Activated CD8-positive, alpha-beta memory T cell treated with anti-CD3 and anti-CD28 coated beads for 24 hours (primary cell): ENCODE data around the gene MAPKAPK3.
A peak's percentile ranks its signal among the peaks of the same experiment; 100 is the strongest.

Source experiments
- DNase-seq: peaks from one replicate; pipeline ENCODE4 v3.0.0-alpha.2; 2020

MAPKAPK3 gene

DNA sequence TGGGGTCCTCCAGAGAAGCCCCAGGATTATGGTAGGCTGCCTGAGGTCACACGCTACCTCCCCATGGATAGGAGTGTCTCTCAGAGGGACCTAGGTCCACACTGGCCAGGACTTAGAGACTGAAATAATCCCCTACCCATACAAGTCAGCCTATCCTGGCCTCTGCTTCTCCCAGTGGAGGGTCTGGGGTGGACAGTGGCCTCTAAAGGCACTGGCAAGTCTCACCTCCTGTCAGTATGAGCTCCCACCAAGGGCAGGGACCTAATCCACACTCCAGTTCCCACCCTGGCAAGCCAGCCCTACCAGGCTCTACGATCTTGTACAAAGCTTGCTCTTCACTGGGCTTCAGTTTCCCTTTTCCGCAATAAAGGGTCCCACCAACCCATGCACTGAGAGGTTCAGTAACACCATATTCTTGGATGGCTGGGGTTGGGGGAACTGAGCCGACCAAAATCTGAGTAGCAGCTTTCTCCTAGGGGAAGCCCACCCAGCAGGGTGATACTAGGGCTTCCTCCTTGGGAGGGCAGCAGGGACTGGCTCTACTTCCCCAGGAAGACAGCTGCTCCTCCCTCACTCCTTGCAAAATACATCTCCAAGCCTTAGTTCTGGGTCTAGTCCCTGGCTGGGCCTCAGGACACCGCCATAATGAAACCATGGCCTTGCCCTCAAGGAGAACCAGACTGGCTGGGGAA lies 7.7 kb upstream of the MAPKAPK3 start:
- peak; percentile 82 for DNase-seq

DNA sequence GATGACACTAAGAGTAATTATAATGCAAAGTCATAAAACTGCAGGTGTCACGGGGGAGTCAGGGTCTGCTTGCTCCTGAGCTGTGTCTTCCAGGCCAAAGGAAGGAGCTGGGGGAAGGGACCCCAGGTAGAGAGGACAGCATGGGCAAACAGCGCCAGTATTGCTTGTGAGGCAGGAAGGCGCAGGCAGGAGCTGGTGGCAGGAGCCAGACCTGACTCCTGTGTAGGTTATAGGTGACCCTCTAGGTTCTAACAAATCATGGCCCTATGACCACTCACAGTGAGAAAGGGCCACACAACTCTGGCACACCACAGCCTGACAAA lies 7.2 kb upstream of the MAPKAPK3 start:
- DNase-seq = no peak

DNA sequence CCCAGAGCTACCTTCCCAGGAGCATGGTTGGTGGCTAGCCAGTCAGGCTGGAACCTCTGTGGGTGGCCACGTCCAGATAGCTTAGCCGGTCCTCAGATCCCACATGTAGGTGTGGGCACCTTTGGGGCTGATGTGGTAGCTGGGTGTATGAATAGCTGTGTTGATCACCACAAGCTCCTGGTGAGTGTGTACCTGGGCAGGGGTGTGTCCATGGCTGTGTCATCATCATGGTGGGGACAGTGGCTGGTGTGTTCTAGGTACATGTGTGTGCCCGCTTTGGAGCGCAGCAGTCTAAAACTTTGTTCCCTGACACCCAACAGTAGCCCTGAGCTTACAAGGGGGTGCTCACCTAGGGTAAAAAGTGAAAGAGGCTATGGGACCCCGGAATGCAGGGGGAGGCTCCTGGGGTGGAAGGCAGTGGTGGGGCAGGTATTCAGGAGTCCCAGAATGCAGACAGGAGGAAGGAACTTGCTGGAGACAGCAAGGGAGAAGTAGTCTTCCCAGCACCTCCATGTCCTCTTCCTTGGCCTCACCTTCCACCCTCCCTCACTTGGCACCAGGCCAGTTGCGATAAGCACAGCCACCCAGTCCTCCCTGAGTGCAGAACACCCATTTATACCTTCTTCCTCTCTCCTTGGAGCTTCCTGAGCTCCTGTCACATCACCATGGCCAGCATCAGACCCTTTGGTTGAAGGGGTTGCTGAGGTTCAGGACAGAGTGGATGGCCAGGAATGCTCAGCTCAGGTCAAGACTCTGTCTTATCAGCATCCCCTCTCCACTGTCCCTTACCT lies 6.6 kb upstream of the MAPKAPK3 start:
- peak; percentile 87 for DNase-seq

DNA sequence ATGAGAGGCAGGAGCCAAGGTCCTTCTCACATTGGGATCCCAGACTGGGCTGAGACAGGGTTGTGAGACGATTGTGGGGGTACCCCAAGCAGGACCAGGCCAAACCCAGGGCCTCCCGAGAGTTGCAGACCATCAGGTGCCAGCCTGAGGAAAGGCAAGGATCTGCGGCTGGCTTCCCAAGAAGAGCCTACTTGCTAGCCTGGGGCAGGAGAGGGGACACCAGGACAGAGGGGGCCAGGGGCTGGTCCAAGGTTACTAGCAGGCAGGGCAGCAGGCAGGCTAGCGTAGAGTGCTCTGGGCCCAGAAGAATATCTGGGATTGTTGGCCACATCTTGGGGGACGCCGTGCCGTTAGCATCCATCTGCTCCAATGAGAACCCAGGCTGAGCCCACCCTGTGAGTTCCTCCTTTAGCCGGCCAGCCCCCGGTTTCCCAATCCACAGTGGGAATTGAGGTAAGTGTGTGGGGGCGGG lies 5.9 kb upstream of the MAPKAPK3 start:
- no peak for DNase-seq

DNA sequence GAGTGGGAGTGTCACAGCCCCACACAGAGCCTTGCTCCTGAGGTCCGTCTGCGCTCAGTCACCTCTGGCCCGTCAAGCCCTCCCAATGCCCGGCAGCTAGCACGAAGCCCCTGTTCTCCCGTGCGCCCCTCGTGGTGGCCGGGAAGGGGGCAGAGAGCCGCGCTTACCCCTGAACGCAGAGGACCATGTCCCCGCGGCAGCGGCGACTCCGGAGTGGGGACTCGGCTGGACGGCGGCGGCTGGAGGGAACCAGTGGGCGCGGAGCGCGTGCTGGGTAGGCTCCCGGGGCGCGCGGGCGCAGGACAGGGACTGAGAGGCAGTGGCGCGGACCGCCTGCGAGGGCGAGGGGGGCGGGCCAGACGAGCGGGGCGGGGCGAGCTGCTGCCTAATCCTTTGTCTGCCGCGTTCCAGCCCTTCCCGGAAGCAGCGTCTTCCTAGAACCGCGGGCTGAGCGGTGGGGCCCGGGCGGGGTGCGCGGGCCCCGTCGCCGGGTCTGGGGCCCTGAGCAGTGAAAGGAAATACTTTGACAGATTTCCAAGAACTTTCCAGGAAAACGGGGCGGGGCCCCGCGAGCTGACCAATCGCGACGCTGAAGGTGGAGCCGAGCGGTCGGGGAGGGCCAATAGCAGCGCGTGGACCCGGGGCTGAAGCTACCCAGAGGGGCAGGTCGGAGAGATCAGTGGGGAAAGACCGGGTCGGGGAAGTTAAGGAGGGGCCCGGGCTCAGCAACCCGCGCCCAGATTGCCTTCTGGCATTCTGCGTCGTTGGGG lies 5.3 kb upstream of the MAPKAPK3 start, which contains the start of gene CISH:
CISH (minus strand) TSS at position 311 of the 770 bp plus-strand sequence; CDS start at position 187, 124 bp downstream.
- peak; percentile 99 for DNase-seq

DNA sequence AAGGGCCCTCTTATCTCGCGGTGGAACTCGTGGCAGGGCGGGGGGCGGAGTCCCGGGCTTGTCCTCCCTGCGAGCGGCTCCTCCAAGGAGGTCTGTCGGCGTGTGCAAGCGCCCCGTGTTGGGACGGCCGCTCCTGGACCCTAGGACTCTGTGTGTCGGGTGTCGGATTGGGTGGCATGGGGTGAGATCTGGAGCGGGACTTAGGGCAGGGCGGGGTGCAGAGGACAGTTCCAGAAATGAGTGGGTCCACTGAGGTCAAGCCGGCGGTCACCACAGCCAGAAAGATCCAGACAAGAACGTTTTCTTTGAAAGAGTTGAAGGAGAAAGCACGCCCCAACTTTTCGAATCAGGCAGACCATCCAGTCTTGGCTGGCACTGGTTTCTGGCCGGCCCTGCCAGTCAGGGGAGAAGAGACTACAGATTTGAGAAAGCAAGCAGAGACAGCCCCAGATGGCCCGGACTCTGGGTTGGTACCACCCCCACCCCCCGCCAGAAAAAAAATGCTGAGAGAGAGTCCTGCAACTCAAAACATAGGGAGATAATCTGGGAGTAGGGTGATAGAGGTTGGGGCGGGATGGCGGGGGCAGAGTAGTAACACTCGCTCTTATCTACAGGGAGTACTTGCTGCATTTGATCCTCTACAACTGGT lies 4.6 kb upstream of the MAPKAPK3 start:
- no peak for DNase-seq

DNA sequence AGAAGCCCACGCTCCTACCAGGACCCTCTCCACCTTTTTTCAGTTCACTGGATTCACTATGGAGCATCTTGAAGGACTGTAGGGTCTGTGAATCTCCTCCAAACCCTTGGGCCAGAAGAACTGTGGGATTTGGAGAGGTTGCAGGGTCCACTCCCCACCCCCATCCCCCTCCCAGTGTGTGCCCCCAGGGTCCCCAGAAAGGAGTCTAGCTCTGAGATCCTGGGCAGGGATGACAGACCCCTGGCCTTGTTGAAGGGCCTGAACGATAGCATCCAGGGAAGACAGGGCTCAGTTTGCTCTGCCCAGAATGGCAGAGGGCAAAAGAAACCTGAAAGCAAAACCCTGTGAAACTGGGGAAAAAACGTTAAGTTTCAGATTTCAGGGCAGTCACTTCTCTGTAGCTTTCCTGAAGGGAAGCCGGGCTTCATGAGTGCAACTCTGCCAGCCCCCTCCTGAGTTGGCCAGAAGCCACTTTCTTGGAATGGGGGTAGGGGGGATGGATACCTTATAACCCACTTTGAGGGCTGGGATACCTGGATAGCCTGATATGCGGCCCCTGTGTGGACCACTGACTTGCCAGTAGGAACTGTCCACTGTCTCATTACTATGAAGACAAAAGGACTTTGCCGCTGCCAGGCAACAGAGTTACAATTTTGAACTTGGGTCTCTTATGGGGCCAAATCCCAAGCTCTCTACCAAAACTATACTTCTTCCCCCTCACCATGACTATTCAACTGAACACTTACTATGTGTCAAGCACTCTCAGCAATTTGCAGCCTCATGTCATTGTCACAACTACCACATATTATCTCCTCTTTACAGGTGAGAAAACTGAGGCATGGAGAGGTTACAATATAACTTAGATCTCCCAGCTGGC lies 3.7 kb upstream of the MAPKAPK3 start:
- DNase-seq = peak; percentile 81

DNA sequence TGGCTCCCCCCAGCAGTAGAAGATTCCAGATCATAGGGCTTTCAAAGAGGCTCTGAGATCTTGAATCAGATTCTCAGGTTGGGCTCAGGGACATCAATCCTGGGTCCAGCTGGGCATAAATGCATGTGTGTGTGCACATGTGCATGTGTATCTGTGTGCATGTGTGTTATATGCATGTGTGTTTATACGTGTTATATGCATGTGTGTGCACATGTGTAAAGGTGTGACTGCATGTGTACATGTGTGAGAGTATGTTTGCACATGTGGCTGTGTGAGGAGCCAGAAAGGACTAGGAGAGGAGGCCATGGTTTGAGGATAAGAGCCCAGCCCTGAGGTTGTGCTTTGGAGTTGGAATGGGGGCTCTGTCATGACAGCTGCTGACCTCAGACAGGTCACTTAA lies 1.8 kb upstream of the MAPKAPK3 start:
- DNase-seq = no peak

DNA sequence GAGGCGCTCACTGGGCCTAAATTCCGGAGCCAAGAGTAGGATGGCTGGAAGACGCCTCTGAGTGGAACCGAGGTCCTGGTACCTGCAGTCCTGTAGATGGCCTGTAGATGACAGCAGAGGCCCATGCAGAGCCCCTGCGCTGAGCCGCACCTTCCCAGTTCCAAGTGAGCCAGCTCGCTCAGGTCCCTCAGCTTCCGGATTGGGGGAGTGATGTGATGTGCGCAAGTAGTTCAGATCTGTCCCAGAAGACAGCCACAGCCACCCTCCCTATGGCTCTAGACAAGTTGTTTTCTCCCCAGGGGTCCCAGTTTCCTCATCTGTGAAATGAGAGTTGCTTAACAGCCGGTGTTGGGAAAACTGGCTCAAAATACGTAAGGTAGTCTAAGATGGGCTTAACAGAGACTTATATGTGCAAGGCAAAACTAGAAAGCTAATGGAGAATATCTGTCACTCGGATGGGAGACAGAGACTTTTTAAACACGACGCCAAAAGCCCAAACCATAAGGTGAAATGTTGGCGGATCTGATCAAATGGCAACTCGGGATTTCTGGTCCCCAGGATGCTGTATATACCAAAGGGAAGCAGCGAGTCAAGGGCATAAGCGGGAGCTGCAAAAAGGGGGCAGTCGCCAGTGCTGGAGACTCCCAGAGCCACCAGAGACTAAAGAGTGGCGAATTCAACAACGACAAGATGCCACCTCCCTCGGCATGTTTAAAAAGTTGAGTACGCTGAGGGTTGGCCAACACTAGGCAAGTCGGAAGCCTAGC lies 765 bp upstream of the MAPKAPK3 start:
- peak; percentile 92 for DNase-seq

DNA sequence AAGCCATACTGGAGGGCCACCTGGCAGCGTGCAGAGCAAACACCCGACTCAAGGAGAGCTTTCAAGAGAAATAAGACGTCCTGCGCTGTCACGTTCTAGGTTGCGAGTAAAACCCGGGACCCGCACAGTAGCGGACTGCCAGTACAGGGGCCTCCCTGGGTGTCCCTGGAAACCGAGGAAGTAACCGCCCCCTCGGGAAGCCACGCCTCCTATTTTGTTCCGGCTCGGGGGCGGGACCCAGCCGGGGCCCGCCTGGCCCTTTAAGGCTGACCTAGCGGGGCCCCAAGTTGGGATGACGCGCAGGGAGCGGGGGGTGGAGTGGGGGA lies 218 bp upstream of the MAPKAPK3 start:
- DNase-seq = peak; percentile 99

DNA sequence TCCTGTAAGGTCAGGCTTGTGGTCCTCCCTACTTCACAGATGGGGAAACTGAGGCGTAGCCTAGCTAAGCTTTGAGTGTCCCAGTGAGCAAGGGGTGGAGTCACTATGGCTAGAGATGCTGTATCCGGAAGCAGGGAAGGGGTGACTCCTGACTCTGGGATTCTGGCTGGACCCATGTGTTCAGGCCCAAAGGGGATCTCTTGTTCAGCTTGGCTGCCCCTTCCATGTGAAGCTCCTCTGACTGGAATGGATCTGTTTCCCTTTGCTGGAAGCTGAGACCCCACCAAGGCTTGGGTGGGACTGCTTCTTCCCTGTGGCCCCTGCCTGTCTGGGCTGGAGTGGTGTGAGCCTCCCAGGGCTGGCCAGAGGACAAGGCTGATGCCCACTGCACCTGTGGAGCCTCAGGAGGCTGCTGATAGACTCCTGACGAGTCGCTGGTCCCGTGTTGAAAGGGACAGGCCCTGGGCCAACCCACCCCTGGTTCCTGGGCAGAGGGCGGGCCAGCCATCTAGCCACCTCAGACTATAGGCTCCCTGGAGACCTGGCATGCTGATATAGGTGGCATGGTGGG lies 1.0 kb downstream of the MAPKAPK3 start:
- DNase-seq = peak; percentile 67

DNA sequence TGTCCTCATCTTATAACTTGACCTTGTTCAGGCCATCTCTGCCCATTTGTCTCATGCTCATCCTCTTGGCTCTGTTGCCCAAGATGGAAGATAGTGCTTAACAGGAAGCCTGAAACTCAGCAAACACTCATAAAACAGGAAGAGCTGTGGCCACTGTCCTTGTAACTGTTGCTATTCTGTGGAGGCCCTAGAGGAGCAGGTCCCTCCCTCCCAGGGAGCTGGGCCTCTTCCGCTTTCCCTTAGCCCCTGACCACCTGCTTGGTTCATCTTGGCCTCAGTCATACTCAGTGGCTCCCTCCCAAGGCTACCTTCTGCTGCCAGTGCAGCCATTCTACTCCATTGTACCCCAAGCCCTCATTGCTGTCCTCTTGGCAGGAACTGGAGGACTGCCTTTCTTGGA lies 3.5 kb downstream of the MAPKAPK3 start:
- DNase-seq = no peak

DNA sequence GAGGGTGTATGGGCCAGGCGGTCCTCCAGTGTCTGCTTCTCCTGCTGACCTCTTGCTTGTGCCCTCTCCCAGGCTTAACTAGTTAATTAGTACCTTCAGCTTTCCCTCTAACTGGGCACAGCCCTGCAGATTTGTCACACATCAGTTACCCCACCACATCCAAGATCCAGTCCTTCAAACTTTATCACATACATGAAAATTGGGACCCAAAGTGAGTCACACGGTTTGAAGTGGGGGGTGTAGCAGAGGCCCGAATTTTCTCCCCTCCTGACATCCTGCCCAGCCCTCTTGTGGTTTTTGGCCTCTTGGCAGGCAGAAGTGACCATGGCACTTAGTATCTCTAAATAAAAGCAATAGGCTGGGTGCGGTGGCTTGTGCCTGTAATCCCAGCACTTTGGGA lies 3.9 kb downstream of the MAPKAPK3 start:
- no peak for DNase-seq

DNA sequence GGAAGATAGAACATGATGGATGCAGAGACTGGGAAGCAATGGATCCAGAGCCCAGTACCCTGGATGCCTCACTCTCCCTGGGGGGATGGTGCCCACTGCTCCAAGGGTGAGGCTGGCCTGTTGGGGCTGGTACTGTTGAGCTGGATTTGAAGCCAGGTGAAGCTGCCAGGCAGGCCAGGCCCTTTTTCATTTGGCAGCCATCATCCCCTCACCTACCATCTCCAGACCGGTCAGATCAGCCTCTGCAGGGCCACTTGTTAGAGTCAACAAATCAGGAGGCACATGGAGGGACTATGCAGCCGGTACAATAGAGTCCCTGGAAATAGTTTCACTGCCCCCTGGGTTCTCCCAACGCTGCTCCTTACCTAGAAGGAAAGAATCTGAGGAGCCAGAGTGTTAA lies 5.9 kb downstream of the MAPKAPK3 start:
- no peak for DNase-seq

DNA sequence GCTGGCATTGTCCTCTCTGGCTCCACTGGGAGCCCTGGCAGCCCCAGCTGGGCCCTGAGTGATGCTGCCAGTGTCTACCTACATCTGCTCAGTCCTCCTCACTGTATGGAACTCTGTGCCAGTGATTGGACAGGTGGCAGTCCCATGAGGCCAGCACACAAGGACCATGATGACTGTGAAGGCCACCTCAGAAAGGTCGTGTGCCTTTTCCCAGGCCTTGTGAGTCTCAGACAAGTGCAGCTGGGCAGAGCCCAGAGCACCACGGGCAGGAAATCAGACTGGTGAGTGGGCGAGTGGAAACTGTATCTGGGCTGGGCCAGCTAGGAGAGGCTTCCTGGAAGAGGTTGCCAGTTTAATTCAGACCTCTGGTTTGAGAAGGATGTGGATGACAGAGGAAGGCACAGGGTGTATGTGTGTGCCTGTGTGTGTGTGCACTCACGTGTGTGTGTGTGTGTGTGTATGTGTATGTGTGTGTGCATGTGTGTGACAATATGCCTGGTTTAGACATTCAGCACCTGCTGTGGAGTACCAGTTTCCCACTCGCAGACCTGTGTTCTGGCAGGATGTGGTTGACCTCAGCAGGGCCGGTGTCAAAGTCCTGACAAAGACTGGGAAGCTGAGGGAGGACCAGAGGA lies 7.0 kb downstream of the MAPKAPK3 start:
- DNase-seq = peak; percentile 80

DNA sequence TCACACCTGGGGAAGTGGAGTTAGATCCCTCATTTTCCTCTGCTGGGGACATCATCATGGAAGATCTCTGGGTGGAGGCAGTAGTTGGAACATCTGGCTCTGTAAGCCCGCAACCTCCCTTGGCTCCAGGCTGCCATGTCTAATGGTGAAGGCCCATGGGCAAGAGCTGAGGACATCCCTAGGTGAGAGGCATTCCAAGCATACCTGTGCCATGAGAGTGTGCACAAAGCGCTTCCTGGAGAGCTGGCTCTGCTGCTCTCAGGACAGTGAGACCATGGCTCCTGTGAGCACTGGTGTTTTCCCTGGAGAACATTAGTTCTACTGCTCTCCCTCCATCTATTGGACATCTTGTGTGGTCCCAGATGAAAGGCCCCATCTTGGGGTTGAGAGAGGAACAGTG lies 7.7 kb downstream of the MAPKAPK3 start:
- no peak for DNase-seq

DNA sequence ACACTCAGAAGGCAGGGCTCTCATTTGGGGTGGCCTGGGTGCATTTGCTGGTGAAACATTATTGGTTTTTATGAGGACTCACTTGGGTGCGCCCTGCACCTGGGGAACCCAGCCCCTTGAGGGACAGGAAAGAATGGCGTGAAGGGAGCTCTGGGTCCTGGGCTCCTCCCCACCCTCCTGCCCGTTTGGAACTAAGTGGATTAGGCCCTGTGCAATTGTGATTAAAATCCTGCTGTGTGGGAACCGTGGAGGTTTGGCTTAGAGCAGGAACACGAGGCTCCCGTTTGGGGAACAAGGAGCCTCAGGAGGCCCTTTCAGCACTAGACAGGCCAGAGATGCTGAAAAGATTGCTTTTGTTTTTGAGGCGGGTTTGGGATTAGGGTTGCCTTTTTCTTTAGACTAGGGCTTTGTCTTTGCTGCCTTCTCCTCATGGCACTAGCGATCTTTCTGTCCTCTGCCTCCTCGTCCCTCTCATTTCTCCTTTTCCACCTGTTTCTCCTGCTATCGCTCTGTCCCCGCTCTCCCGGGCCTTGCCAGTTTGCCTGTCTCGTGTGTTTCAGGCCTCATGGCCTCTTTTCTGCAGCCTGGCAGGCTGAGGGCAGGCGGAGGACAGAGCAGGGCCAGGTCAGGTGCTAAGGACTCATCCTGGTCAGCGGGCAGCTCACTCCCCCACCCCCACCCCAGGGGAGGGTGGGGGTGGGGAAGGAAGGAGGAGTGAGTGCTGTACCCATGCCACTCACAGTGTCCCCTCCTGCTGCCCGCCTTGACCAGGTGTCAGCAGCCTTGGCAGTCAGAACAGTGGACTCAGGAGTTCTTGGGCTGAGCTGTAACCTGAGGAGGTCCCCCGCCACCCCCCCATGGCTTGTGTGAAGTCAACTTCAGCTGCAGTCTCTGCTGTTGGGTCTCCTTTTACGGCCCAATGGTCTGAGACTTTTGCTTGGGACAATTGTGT lies 8.6 kb downstream of the MAPKAPK3 start:
- DNase-seq = no peak

DNA sequence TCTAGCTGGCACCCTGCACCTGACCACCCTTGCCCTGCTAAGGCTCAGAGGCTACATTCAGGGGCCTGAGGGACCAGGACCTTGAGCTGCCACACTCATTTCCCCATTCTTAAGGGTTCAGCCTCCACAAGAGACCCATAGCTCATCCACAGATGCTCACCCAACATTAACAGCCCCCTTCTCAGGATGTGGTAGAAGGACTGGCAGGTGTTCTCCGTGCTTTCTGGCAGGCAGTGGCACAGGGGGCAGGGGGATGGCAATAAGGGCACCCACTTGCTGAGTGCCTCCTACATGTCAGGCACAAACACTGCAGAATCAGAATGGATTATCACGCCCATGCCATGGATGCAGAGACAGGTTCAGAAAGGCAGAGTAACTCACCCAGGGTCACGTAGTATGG lies 9.4 kb downstream of the MAPKAPK3 start:
- no peak for DNase-seq

DNA sequence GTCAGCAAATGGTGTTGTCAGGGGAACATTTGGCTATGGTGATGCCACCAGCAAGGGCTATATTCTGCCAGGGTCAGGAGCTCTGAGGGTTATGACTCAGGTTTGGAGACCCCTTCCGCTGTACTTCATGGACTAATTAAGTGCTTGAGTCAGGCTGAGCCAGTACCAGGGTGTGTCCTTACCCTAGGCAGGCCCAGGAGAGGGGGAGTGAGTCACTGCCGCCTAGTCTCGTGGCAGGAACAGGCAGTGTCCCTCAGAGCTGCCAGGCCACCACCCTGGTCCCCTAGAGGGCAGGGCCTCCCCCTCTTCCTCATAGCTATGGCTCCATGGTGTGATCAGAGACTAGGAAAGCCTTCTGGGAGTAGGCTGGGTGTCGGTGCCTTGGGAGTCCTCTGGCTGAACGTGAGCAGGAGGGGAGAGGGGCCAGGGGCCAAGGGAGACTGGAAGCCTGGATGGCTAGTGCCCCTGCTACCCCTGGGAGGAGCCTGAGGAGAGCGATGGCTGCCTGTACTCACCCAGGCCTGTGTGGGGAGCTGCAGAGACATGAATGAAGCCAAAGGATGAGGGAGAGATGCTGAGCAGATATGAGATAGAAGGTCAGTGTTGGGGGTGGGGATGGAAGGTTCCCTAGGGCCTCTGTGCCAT lies 10.6 kb downstream of the MAPKAPK3 start:
- no peak for DNase-seq
